ENCODE results near the gene SLC14A1.

The SLC14A1 gene

DNA sequence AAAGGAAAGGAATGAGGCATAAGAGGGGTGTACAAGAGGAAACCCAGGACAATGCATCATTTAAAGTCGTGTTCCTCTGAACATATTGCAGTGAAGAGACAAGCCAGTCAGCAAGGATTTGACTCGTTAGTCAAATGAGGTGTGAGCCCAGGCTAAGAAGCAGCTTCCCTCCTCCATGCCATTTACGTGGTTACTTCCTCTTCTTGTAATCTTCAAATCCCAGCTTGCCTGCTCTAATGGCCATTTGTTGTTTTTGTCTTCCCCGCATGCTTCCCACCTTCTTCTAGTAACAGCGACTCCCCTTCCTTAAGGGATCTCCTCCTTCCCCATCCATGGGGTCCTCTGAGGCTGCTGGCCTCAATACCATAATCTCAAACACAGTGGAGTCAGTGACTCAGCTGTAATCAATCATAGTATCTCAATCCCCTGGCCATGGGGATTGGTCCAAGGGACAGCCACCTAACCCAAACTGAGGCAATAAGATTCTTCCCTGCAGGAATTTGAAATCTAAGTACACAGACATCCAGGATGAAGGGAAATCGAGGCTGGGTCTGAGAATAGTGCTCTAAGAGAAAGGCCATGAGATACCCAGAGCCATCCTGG is 37.6 kb downstream of the SLC14A1 start:
- Histone ChIP-seq H3K27me3 (ENCODE audit: low read depth, low read length) (no peaks in the 10 kb centered on the region), H3K4me3 (ENCODE audit: low read depth in 1 of 2, low read length in 2 of 2) (no peak overlapping the region), H3K4me1 (ENCODE audit: control insufficient read depth in 1 of 2, insufficient read depth in 2 of 2, low read length in 2 of 2) (no peaks in the 10 kb centered on the region), H3K9me3 (ENCODE audit: control insufficient read depth in 1 of 2, low read length in 2 of 2) (no peaks in the 10 kb centered on the region), H3K27ac (ENCODE audit: low read length) (no peak overlapping the region), H3K36me3 (ENCODE audit: control insufficient read depth in 1 of 2, insufficient read depth in 2 of 2, low read length in 2 of 2) (no peaks in the 10 kb centered on the region)

DNA sequence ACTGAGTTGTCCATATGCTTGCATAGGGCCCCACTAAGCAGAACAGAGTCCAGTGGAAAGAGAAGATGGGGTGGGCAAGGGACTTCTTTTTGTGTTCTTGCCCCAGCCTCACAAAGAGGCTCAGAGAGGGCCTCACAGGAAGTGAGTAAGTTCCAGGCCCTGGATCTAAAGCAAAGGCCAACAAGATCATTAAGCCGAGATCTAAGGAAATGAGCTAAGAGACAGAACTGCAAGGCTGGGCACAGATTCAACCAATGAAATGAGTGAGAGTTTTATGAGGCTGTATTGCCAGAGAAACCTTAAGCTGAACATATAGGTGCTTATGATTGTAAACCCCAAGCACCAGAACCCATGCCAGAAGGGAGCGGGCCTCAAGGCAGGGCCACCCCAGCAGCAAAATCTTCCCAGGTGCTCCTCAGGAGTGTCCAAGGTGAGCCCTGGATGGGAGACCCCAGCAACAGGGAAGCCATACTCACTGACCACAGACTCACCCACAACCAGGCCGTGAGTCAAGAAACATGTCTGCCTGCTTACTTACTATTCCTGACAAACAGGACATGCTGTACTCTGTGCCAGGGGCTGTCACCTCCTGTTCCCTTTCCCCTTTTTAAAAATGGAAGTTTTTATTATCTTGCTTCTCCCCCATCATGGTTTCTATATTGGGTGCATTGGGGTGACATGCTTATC is 40.2 kb downstream of the SLC14A1 start:
- Histone ChIP-seq H3K27me3 (ENCODE audit: low read depth, low read length) (no peaks in the 10 kb centered on the region), H3K4me3 (ENCODE audit: low read depth in 1 of 2, low read length in 2 of 2) (no peak overlapping the region), H3K9me3 (ENCODE audit: control insufficient read depth in 1 of 2, low read length in 2 of 2) (no peaks in the 10 kb centered on the region), H3K4me1 (ENCODE audit: control insufficient read depth in 1 of 2, insufficient read depth in 2 of 2, low read length in 2 of 2) (no peaks in the 10 kb centered on the region), H3K36me3 (ENCODE audit: control insufficient read depth in 1 of 2, insufficient read depth in 2 of 2, low read length in 2 of 2) (no peaks in the 10 kb centered on the region), H3K27ac (ENCODE audit: low read length) (no peak overlapping the region)

- Histone ChIP-seq H3K4me1 (ENCODE audit: control insufficient read depth in 1 of 2, insufficient read depth in 2 of 2, low read length in 2 of 2) (no peaks in the 10 kb centered on the region), H3K36me3 (ENCODE audit: control insufficient read depth in 1 of 2, insufficient read depth in 2 of 2, low read length in 2 of 2) (no peaks in the 10 kb centered on the region), H3K27ac (ENCODE audit: low read length) (no peak overlapping the region), H3K4me3 (ENCODE audit: low read depth in 1 of 2, low read length in 2 of 2) (no peak overlapping the region), H3K27me3 (ENCODE audit: low read depth, low read length) (no peaks in the 10 kb centered on the region), H3K9me3 (ENCODE audit: control insufficient read depth in 1 of 2, low read length in 2 of 2) (no peaks in the 10 kb centered on the region)
Measured at GRCh38 chr18:45765796-45766195, 41.8 kb downstream of the SLC14A1 start.

DNA sequence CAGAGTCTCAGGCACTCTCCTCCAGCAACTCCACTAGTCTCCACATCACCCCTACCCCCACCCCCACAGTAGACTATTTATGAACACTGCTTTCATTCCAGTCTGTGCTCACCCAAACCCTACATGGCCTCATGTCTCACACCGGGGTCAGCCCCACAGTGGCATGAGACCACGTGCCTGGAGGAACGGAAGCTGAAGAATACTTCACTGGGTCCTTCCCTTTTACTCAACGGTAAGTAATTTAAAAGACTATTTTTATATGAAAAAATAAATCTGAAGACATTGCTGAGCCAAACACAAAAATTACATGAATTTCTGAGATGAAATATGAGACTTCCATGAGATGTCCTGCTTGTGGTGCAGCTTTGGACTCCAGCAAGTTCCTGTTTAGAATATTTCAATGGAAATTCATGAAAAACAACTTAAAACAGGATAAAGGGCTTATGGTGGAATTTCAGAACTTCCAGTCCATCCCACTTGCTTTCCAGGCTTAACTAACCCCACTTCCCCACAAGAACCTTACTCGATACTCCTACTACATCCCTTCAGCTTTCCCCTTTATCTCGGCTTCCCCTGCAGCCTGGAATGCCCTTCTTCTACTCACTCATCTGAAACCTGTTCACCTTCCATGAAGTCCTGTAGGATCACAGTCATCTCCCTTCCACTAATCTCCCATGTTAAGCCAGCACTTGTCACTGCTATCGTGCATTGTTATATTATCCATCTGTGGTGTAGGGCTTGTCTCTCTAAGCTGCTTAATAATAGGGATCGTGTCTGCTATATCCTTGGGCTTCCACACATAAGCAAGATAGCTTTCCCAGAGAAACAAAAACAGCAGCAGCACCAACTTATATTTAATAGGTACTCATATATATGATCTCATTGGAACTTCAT is 47.9 kb downstream of the SLC14A1 start:
- no peak overlapping the region for H3K4me3 ChIP-seq (ENCODE audit: low read depth in 1 of 2, low read length in 2 of 2)
- no peaks in the 10 kb centered on the region for H3K36me3 ChIP-seq (ENCODE audit: control insufficient read depth in 1 of 2, insufficient read depth in 2 of 2, low read length in 2 of 2)
- H3K27ac ChIP-seq (ENCODE audit: low read length): no peak overlapping the region
- H3K27me3 ChIP-seq (ENCODE audit: low read depth, low read length): no peaks in the 10 kb centered on the region
- no peaks in the 10 kb centered on the region for H3K9me3 ChIP-seq (ENCODE audit: control insufficient read depth in 1 of 2, low read length in 2 of 2)
- no peaks in the 10 kb centered on the region for H3K4me1 ChIP-seq (ENCODE audit: control insufficient read depth in 1 of 2, insufficient read depth in 2 of 2, low read length in 2 of 2)

GRCh38 chr18:45774065-45774521 is 50.1 kb downstream of the SLC14A1 start:
- H3K27me3 ChIP-seq (ENCODE audit: low read depth, low read length): no peaks in the 10 kb centered on the region
- no peak overlapping the region for H3K4me3 ChIP-seq (ENCODE audit: low read depth in 1 of 2, low read length in 2 of 2)
- no peaks in the 10 kb centered on the region for H3K9me3 ChIP-seq (ENCODE audit: control insufficient read depth in 1 of 2, low read length in 2 of 2)
- no peaks in the 10 kb centered on the region for H3K36me3 ChIP-seq (ENCODE audit: control insufficient read depth in 1 of 2, insufficient read depth in 2 of 2, low read length in 2 of 2)
- no peak overlapping the region for H3K27ac ChIP-seq (ENCODE audit: low read length)
- H3K4me1 ChIP-seq (ENCODE audit: control insufficient read depth in 1 of 2, insufficient read depth in 2 of 2, low read length in 2 of 2): no peaks in the 10 kb centered on the region

- H3K4me1 ChIP-seq (ENCODE audit: control insufficient read depth in 1 of 2, insufficient read depth in 2 of 2, low read length in 2 of 2): no peaks in the 10 kb centered on the region
- H3K27me3 ChIP-seq (ENCODE audit: low read depth, low read length): no peaks in the 10 kb centered on the region
- H3K27ac ChIP-seq (ENCODE audit: low read length): peak overlapping the region; percentile 66
- H3K9me3 ChIP-seq (ENCODE audit: control insufficient read depth in 1 of 2, low read length in 2 of 2): no peaks in the 10 kb centered on the region
- no peaks in the 10 kb centered on the region for H3K36me3 ChIP-seq (ENCODE audit: control insufficient read depth in 1 of 2, insufficient read depth in 2 of 2, low read length in 2 of 2)
- H3K4me3 ChIP-seq (ENCODE audit: low read depth in 1 of 2, low read length in 2 of 2): peak overlapping the region; percentile 70
Measured at GRCh38 chr18:45775241-45775676, 51.3 kb downstream of the SLC14A1 start.

- Histone ChIP-seq H3K4me3 (ENCODE audit: low read depth in 1 of 2, low read length in 2 of 2) (peak overlapping the region; percentile 70), H3K36me3 (ENCODE audit: control insufficient read depth in 1 of 2, insufficient read depth in 2 of 2, low read length in 2 of 2) (no peaks in the 10 kb centered on the region), H3K9me3 (ENCODE audit: control insufficient read depth in 1 of 2, low read length in 2 of 2) (no peaks in the 10 kb centered on the region), H3K27ac (ENCODE audit: low read length) (peak overlapping the region; percentile 66), H3K27me3 (ENCODE audit: low read depth, low read length) (no peaks in the 10 kb centered on the region), H3K4me1 (ENCODE audit: control insufficient read depth in 1 of 2, insufficient read depth in 2 of 2, low read length in 2 of 2) (no peaks in the 10 kb centered on the region)
Measured at GRCh38 chr18:45775743-45776142, 51.8 kb downstream of the SLC14A1 start.

- no peak overlapping the region for H3K27ac ChIP-seq (ENCODE audit: low read length)
- H3K9me3 ChIP-seq (ENCODE audit: control insufficient read depth in 1 of 2, low read length in 2 of 2): no peaks in the 10 kb centered on the region
- no peaks in the 10 kb centered on the region for H3K27me3 ChIP-seq (ENCODE audit: low read depth, low read length)
- no peak overlapping the region for H3K4me3 ChIP-seq (ENCODE audit: low read depth in 1 of 2, low read length in 2 of 2)
- no peaks in the 10 kb centered on the region for H3K36me3 ChIP-seq (ENCODE audit: control insufficient read depth in 1 of 2, insufficient read depth in 2 of 2, low read length in 2 of 2)
- no peaks in the 10 kb centered on the region for H3K4me1 ChIP-seq (ENCODE audit: control insufficient read depth in 1 of 2, insufficient read depth in 2 of 2, low read length in 2 of 2)
Measured at GRCh38 chr18:45777393-45777792, 53.4 kb downstream of the SLC14A1 start.

DNA sequence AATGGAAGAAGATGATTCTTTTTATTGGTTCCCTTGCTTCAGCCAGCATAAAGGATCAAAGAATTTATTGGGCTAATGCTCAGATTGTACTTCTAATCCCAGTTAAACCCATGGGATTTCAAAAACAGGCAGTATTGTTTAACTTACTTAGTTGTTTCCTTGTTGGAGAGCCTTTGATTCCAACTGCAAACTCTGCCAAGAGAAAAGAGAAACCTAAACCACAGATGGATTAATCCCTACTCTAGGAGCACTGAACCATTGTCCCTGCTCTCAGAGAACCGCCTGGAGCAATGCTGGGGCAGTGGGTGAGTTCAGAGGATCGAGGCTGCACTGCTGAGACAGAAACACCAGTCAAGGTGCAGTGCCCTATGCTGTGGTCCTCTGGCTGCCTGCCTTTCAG is 56.6 kb downstream of the SLC14A1 start:
- H3K27me3 ChIP-seq (ENCODE audit: low read depth, low read length): no peaks in the 10 kb centered on the region

DNA sequence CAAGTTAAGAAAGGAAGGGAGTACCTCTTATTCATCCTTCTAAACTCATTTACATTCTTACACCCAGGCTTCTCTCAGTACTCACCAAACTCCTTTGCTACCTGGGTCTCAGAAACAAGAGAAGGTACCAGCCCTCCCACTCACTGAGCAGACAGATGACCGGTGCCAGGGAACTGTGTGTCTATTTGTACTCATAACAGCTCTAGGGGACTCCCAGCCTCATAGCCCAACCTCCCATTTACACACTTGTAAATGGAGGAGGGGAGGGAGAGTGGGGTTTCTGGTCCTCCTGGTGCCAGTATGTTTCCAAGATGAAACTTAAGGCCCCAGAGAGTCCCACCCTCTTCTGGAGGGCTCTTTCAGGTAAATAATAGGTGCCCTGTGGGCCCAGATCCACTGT is 58.7 kb downstream of the SLC14A1 start:
- Histone ChIP-seq H3K4me3 (ENCODE audit: low read depth in 1 of 2, low read length in 2 of 2) (no peak overlapping the region), H3K4me1 (ENCODE audit: control insufficient read depth in 1 of 2, insufficient read depth in 2 of 2, low read length in 2 of 2) (peaks cover 0 to 3% of the 10 kb centered on the region in 2 donors), H3K27ac (ENCODE audit: low read length) (no peak overlapping the region), H3K27me3 (ENCODE audit: low read depth, low read length) (no peaks in the 10 kb centered on the region), H3K9me3 (ENCODE audit: control insufficient read depth in 1 of 2, low read length in 2 of 2) (no peaks in the 10 kb centered on the region), H3K36me3 (ENCODE audit: control insufficient read depth in 1 of 2, insufficient read depth in 2 of 2, low read length in 2 of 2) (no peaks in the 10 kb centered on the region)

More for the DNA sequence above, 56.6 kb downstream of the SLC14A1 start:
- Histone ChIP-seq H3K4me3 (ENCODE audit: low read depth in 1 of 2, low read length in 2 of 2) (no peak overlapping the region), H3K27ac (ENCODE audit: low read length) (no peak overlapping the region), H3K4me1 (ENCODE audit: control insufficient read depth in 1 of 2, insufficient read depth in 2 of 2, low read length in 2 of 2) (peaks cover 0 to 3% of the 10 kb centered on the region in 2 donors), H3K9me3 (ENCODE audit: control insufficient read depth in 1 of 2, low read length in 2 of 2) (no peaks in the 10 kb centered on the region), H3K36me3 (ENCODE audit: control insufficient read depth in 1 of 2, insufficient read depth in 2 of 2, low read length in 2 of 2) (no peaks in the 10 kb centered on the region)

Data from muscle layer of duodenum (tissue), 2 donors.